ENCODE data around the gene S1PR1. TPM values are rescaled to one million over a fixed set of nuclear protein-coding genes. Genes with fewer than 3 reads are reported as not detected.

The S1PR1 gene
- total RNA-seq, 1 donor from 2014 or later = 23.5 TPM

DNA sequence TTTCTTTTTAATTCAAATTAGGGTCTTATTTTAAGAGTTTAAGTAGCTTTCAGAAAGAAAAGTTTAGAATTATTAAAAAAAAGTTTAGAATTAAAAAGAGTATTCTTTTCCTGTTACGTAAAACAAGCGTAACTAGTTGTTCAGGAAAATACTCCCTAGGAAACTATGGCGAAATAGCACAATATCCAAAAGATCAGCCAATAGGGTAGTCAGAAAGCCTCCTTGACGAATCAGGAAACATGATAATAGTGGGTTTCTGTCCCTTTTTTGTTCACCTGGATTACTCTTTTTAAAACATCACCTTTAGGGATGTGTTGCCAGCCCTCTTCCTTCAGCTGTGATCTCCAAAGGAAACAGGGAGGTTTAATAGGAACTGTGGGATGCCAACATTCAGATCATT is 25.2 kb downstream of the S1PR1 start:
- TF ChIP-seq, protein P1, sequence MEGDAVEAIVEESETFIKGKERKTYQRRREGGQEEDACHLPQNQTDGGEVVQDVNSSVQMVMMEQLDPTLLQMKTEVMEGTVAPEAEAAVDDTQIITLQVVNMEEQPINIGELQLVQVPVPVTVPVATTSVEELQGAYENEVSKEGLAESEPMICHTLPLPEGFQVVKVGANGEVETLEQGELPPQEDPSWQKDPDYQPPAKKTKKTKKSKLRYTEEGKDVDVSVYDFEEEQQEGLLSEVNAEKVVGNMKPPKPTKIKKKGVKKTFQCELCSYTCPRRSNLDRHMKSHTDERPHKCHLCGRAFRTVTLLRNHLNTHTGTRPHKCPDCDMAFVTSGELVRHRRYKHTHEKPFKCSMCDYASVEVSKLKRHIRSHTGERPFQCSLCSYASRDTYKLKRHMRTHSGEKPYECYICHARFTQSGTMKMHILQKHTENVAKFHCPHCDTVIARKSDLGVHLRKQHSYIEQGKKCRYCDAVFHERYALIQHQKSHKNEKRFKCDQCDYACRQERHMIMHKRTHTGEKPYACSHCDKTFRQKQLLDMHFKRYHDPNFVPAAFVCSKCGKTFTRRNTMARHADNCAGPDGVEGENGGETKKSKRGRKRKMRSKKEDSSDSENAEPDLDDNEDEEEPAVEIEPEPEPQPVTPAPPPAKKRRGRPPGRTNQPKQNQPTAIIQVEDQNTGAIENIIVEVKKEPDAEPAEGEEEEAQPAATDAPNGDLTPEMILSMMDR (IDR thresholded peaks at IDR 0.05; ENCODE audit: unreplicated experiment) = no peak
- H3K36me3 Mint-ChIP-seq = no peaks in the 10 kb centered on the region
- peak overlapping the region; percentile 77 for H3K27ac Mint-ChIP-seq
- H3K4me3 Mint-ChIP-seq = no peak overlapping the region
- H3K9me3 Mint-ChIP-seq = peaks cover 1% of the 10 kb centered on the region
- peaks cover 53% of the 10 kb centered on the region for H3K4me1 Mint-ChIP-seq
- H3K27me3 Mint-ChIP-seq (ENCODE audit: low read depth) = no peaks in the 10 kb centered on the region
- no peak for DNase-seq (ENCODE audit: low spot score in 2 of 2, unreplicated experiment in 2 of 2)

DNA sequence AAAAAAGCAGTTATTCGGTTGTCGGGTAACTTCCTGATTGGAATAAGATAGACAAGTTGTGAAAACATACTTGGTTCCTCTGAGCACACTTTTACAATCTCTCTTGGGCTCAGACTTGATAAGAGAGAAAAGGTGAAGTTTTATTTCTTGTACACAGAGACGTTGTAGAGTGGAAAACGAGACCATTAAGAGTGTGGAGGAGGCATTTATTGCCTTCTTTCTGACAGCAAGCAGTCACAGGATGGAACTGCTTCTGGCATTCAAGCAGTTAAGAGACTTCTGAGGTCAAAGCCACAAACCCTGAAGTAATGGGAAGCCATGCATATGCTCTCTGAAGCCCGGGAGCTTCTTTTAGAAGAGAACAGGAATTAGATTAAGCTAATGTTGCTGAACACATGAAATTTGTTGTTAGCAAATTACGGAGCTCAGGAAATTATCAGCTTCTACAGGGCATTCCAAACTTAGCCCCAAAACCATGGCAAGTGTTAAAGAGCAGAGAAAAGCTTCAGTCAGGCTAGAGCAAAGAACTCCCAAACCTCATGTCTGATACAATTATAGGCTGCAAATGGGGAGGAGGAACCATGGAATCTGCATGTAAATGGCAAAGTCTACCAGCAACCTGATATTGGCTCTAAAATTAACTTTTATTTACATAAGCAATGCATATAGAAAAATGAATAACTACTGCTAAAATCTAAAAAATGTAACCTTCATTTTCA is 26.0 kb downstream of the S1PR1 start:
- Mint-ChIP-seq H3K27ac (peak overlapping the region; percentile 77), H3K4me1 (peaks cover 54% of the 10 kb centered on the region), H3K4me3 (no peak overlapping the region), H3K27me3 (ENCODE audit: low read depth) (no peaks in the 10 kb centered on the region), H3K9me3 (no peaks in the 10 kb centered on the region), H3K36me3 (no peaks in the 10 kb centered on the region)
- no peak for DNase-seq (ENCODE audit: low spot score in 2 of 2, unreplicated experiment in 2 of 2)
- TF ChIP-seq, protein P1 (IDR thresholded peaks at IDR 0.05; ENCODE audit: unreplicated experiment) = no peak

DNA sequence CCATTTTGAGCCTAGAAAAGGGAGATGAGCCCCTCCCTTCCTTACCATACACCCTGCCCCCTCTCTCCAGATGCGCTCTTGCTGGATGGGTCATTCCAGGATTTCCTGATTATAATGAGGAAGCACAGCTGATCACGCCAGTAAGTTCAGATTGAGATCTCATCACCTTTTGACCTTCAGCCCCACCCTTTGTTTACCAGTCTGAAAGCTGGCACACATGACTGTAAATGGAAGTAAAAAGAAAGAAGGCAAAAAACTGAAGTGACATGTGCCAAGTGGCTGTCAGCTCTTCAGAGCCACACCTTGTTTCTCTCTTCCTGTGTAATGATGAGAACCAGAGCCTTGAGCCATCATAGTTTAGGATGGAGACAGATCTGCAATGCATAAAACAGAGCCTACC is 27.9 kb downstream of the S1PR1 start:
- H3K36me3 Mint-ChIP-seq = no peaks in the 10 kb centered on the region
- DNase-seq (ENCODE audit: low spot score in 2 of 2, unreplicated experiment in 2 of 2) = no peak
- H3K27ac Mint-ChIP-seq = no peak overlapping the region
- TF ChIP-seq, protein P1 (IDR thresholded peaks at IDR 0.05; ENCODE audit: unreplicated experiment) = no peak
- H3K4me1 Mint-ChIP-seq = peaks cover 39% of the 10 kb centered on the region
- H3K9me3 Mint-ChIP-seq = peaks cover 10% of the 10 kb centered on the region
- no peak overlapping the region for H3K4me3 Mint-ChIP-seq
- no peaks in the 10 kb centered on the region for H3K27me3 Mint-ChIP-seq (ENCODE audit: low read depth)

DNA sequence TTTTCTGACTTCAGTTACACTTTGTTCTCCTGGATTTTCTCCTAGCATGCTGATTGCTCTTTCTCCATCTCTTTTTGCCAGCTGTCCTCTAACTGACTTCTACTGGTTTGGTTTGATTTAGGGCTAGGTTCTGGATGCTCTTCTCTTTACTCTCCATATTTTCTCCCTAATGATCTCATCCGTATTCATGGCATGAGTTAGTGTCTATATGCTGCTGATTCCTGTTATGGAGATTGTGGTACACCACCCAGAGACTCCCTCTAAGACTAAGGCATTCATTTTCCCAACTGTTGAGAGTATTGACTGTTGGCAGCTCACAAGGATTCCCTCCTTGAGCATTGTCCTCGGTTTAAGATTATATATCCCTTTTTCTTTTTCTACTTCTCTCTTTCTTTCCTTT is 28.9 kb downstream of the S1PR1 start:
- TF ChIP-seq, protein P1 (IDR thresholded peaks at IDR 0.05; ENCODE audit: unreplicated experiment) = no peak
- H3K27me3 Mint-ChIP-seq (ENCODE audit: low read depth) = no peaks in the 10 kb centered on the region
- no peak for DNase-seq (ENCODE audit: low spot score in 2 of 2, unreplicated experiment in 2 of 2)
- peaks cover 10% of the 10 kb centered on the region for H3K9me3 Mint-ChIP-seq
- H3K4me1 Mint-ChIP-seq = peaks cover 30% of the 10 kb centered on the region
- no peak overlapping the region for H3K4me3 Mint-ChIP-seq
- H3K27ac Mint-ChIP-seq = no peak overlapping the region
- H3K36me3 Mint-ChIP-seq = no peaks in the 10 kb centered on the region

DNA sequence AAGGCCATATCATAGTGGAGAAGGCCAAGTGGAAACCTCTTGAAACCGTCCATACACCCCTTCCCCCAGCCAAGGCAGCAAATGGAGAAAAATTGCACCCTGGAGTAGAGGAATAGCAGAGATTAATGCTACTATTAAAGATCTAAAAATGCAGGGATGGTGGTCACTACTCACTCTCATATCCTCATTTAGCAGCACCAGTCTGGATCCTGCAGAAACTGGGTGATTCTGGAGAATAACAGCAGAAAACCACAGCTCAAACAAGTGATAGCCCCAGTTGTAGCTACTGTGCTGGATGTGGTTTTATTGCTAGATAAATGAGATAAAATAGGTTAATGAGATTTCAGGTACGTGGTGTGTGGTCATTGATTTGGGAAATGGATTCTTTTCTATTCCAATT is 30.3 kb downstream of the S1PR1 start:
- Mint-ChIP-seq H3K4me1 (peaks cover 22% of the 10 kb centered on the region), H3K27me3 (ENCODE audit: low read depth) (no peaks in the 10 kb centered on the region), H3K4me3 (no peak overlapping the region), H3K36me3 (no peaks in the 10 kb centered on the region), H3K9me3 (peaks cover 15% of the 10 kb centered on the region), H3K27ac (no peak overlapping the region)
- no peak for DNase-seq (ENCODE audit: low spot score in 2 of 2, unreplicated experiment in 2 of 2)
- TF ChIP-seq, protein P1 (IDR thresholded peaks at IDR 0.05; ENCODE audit: unreplicated experiment) = no peak
